Caco-2 (cell line): Measurements from ENCODE around the gene RPS24. TPM values are rescaled to one million over a fixed set of nuclear protein-coding genes. Genes with fewer than 3 reads are reported as not detected.

Source experiments
- BruUV-seq: library from RNA; stranded (reverse); fragments of 400-500 nt; replicated peaks from 2 replicates; lab custom pipeline; 2021; lab: Mats Ljungman, UMichigan
- CTCF ChIA-PET: fragments of 300-600 bp; sonication (Branson Sonifier 250); formaldehyde crosslinking; loops from one replicate; lab custom pipeline; 2022; ENCODE audit warnings: antibody characterized with exemption; lab: Charles Lee
- POLR2A ChIA-PET: fragments of 300-600 bp; sonication (Branson Sonifier 250); formaldehyde crosslinking; loops from one replicate; lab custom pipeline; 2022; ENCODE audit warnings: antibody characterized with exemption; lab: Charles Lee
- DNase-seq, 2 experiments: peaks; one replicate each; pipeline versions ENCODE4 v3.0.0 to v3.0.0-alpha.2; 2020 to 2022
- H3K27me3 ChIP-seq: replicated peaks from 2 replicates; pipeline ENCODE4 v1.6.0; 2011; ENCODE audit warnings: low read length; ENCODE audit not compliant: control insufficient read depth, insufficient read depth
- H3K36me3 ChIP-seq: 2 replicates; pipeline ENCODE4 v1.5.1; 2011; ENCODE audit warnings: low read length; ENCODE audit not compliant: control insufficient read depth, insufficient read depth
- H3K4me1 ChIP-seq: fragments of 250-450 bp; sonication (Bioruptor Pico); 2 replicates; pipeline ENCODE4 v1.5.1; 2020; ENCODE audit warnings: mild to moderate bottlenecking
- H3K4me3 ChIP-seq: 2 replicates; pipeline ENCODE4 v1.5.1; 2011; ENCODE audit warnings: low read depth, mild to moderate bottlenecking, control low read depth, low read length
- H3K9me3 ChIP-seq: fragments of 250-450 bp; sonication (Bioruptor Pico); 2 replicates; pipeline ENCODE4 v1.5.1; 2020; ENCODE audit warnings: mild to moderate bottlenecking, moderate library complexity
- H3K27ac Mint-ChIP-seq: one replicate; pipeline ENCODE4 v1.8.0; 2022; ENCODE audit warnings: mixed read lengths; ENCODE audit not compliant: unreplicated experiment
- H3K27me3 Mint-ChIP-seq: one replicate; pipeline ENCODE4 v1.8.0; 2022; ENCODE audit warnings: mixed read lengths; ENCODE audit not compliant: insufficient read depth, unreplicated experiment
- H3K36me3 Mint-ChIP-seq: one replicate; pipeline ENCODE4 v1.8.0; 2022; ENCODE audit warnings: mild to moderate bottlenecking, mixed read lengths; ENCODE audit not compliant: insufficient read depth, unreplicated experiment
- H3K4me1 Mint-ChIP-seq: one replicate; pipeline ENCODE4 v1.8.0; 2022; ENCODE audit warnings: low read depth, mixed read lengths; ENCODE audit not compliant: unreplicated experiment
- H3K4me3 Mint-ChIP-seq: one replicate; pipeline ENCODE4 v1.8.0; 2022; ENCODE audit warnings: mild to moderate bottlenecking, moderate library complexity, mixed read lengths; ENCODE audit not compliant: unreplicated experiment
- H3K9me3 Mint-ChIP-seq: one replicate; pipeline ENCODE4 v1.8.0; 2022; ENCODE audit warnings: mixed read lengths; ENCODE audit not compliant: unreplicated experiment
- intact Hi-C: fragments of 100-400 bp; cut with micrococcal nuclease; formaldehyde crosslinking; loops from one replicate; pipeline ENCODE4 v1.10.0; 2022; ENCODE audit not compliant: unreplicated experiment
- total RNA-seq: library from RNA; stranded (reverse); gene quantifications from 2 replicates; pipeline ENCODE4 v1.2.3, GENCODE V29; 2022
- TF ChIP-seq, protein P1 (sequence below), 2 experiments: fragments of 200-600 bp in 1 of 2; IDR thresholded peaks; 1 replicate in 1 of 2; 2 replicates in 1 of 2; pipeline versions ENCODE4 v1.5.1 to v1.8.0; 2011 to 2022; ENCODE audit warnings: antibody characterized with exemption in 1 of 2, control low read depth in 1 of 2, inconsistent platforms in 1 of 2, low read depth in 1 of 2, low read length in 1 of 2, mild to moderate bottlenecking in 1 of 2, moderate library complexity in 1 of 2; ENCODE audit not compliant: insufficient read depth in 1 of 2, severe bottlenecking in 1 of 2, unreplicated experiment in 1 of 2

The RPS24 gene
- total RNA-seq, 1 experiment from 2014 or later = 2,311 TPM

DNA sequence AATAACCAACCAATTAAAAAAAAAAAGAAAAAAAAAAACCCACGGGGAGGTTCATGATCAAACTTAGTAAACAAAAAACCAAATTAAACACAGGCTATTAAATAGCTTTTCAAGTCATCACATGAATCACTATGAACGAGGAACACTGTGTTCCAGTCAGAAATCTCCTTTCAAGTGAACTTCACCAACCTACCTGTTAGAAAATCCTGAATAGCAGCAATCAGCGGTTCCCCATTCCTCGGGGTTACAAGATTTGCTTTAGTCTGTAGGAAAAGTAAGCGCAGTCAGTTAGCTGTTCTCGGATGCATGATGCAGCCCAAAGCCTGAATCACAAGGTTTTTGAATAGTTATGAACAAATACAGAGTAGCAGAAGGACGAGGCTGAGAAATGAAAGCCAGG, 23.4 kb upstream of the RPS24 start:
- Histone ChIP-seq H3K9me3 (no peaks in the 10 kb centered on the region), H3K4me3 (no peak overlapping the region), H3K27me3 (no peaks in the 10 kb centered on the region), H3K4me1 (no peaks in the 10 kb centered on the region), H3K36me3 (no peaks in the 10 kb centered on the region)
- peaks cover 75% of the 10 kb centered on the region for H3K36me3 Mint-ChIP-seq
- no peak for DNase-seq
- no peak overlapping the region for H3K27ac Mint-ChIP-seq
- CTCF ChIA-PET = no interaction called here
- H3K4me3 Mint-ChIP-seq = no peak overlapping the region
- TF ChIP-seq, protein P1, sequence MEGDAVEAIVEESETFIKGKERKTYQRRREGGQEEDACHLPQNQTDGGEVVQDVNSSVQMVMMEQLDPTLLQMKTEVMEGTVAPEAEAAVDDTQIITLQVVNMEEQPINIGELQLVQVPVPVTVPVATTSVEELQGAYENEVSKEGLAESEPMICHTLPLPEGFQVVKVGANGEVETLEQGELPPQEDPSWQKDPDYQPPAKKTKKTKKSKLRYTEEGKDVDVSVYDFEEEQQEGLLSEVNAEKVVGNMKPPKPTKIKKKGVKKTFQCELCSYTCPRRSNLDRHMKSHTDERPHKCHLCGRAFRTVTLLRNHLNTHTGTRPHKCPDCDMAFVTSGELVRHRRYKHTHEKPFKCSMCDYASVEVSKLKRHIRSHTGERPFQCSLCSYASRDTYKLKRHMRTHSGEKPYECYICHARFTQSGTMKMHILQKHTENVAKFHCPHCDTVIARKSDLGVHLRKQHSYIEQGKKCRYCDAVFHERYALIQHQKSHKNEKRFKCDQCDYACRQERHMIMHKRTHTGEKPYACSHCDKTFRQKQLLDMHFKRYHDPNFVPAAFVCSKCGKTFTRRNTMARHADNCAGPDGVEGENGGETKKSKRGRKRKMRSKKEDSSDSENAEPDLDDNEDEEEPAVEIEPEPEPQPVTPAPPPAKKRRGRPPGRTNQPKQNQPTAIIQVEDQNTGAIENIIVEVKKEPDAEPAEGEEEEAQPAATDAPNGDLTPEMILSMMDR (IDR thresholded peaks at IDR 0.05; ENCODE audit: insufficient read depth in 1 of 2, low read depth in 1 of 2, low read length in 1 of 2, severe bottlenecking in 1 of 2, unreplicated experiment in 1 of 2) = no peak
- POLR2A ChIA-PET = no interaction called here
- no peaks in the 10 kb centered on the region for H3K4me1 Mint-ChIP-seq
- intact Hi-C loops = no loop called here
- H3K27me3 Mint-ChIP-seq = no peaks in the 10 kb centered on the region
- no peaks in the 10 kb centered on the region for H3K9me3 Mint-ChIP-seq
- BruUV-seq = no TSS peak

DNA sequence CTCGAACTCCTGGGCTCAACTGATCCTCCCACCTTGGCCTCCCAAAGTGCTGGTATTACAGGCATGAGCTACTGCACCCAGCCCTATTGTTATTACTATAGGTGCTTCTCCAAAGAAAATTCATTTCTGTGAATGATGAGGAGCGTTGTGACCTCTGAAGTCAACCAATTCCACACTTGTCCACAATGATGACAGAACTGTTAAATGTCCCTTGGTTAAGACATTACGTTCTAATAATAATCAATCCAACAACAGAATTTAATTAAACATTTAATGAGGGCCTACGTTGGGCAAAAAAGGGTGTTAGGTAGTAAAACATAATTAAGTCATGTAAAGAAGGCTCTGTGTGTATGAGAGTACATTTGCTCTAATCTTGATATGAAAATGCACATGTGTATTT, 22.6 kb upstream of the RPS24 start:
- DNase-seq = no peak
- no TSS peak for BruUV-seq

DNA sequence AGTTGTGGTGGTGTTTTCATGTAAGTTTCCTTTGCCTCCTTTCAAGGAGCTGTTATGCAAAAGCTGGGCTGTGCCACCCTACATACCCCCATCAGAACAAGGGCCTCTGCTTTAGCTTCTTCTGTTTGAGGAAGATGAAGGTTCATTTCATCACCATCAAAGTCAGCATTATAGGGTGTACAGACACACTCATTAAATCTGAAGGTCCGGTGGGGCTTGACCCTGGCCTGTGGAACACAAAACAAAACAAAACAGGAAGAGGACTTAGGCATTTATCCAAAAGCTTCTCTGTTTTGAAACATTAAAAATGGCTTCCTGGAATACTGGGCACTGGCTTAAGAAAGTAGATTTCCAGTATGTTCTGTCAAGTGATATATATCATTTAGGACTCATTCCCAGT, 20.1 kb upstream of the RPS24 start:
- H3K4me1 ChIP-seq = no peaks in the 10 kb centered on the region
- no peak for DNase-seq
- CTCF ChIA-PET = interaction anchor here (0.6 kb wide), 1 partner anchor 15 kb away, joined by 3 read pairs; no protein-coding TSS in a partner anchor
- no peak overlapping the region for H3K4me3 ChIP-seq
- BruUV-seq = no TSS peak
- POLR2A ChIA-PET = no interaction called here
- intact Hi-C loops = no loop called here
- H3K27me3 Mint-ChIP-seq = no peaks in the 10 kb centered on the region
- no peaks in the 10 kb centered on the region for H3K36me3 ChIP-seq
- no peaks in the 10 kb centered on the region for H3K9me3 ChIP-seq
- H3K36me3 Mint-ChIP-seq = peaks cover 83% of the 10 kb centered on the region
- no peaks in the 10 kb centered on the region for H3K9me3 Mint-ChIP-seq
- H3K27me3 ChIP-seq = no peaks in the 10 kb centered on the region
- TF ChIP-seq, protein P1 (IDR thresholded peaks at IDR 0.05; ENCODE audit: insufficient read depth in 1 of 2, low read depth in 1 of 2, low read length in 1 of 2, severe bottlenecking in 1 of 2, unreplicated experiment in 1 of 2) = no peak
- no peaks in the 10 kb centered on the region for H3K4me1 Mint-ChIP-seq
- no peak overlapping the region for H3K27ac Mint-ChIP-seq
- no peak overlapping the region for H3K4me3 Mint-ChIP-seq

More for the DNA sequence above, 22.6 kb upstream of the RPS24 start:
- H3K27me3 Mint-ChIP-seq = no peaks in the 10 kb centered on the region
- ChIA-PET CTCF (no interaction called here), POLR2A (no interaction called here)
- Histone ChIP-seq H3K27me3 (no peaks in the 10 kb centered on the region), H3K9me3 (no peaks in the 10 kb centered on the region), H3K36me3 (no peaks in the 10 kb centered on the region), H3K4me1 (no peaks in the 10 kb centered on the region), H3K4me3 (no peak overlapping the region)
- TF ChIP-seq, protein P1 (IDR thresholded peaks at IDR 0.05; ENCODE audit: insufficient read depth in 1 of 2, low read depth in 1 of 2, low read length in 1 of 2, severe bottlenecking in 1 of 2, unreplicated experiment in 1 of 2) = no peak
- no peak overlapping the region for H3K4me3 Mint-ChIP-seq
- H3K9me3 Mint-ChIP-seq = no peaks in the 10 kb centered on the region
- intact Hi-C loops = no loop called here
- H3K36me3 Mint-ChIP-seq = peaks cover 74% of the 10 kb centered on the region
- no peaks in the 10 kb centered on the region for H3K4me1 Mint-ChIP-seq
- H3K27ac Mint-ChIP-seq = no peak overlapping the region
